AG04450 (cell line): Measurements from ENCODE around the gene GPR15. TPM values are rescaled to one million over a fixed set of nuclear protein-coding genes. Genes with fewer than 3 reads are reported as not detected.

Experiments
- CTCF ChIA-PET: fragments of 300-600, 350-600 bp; formaldehyde crosslinking; extraction: SDS; loops from one replicate; lab custom pipeline; 2022; ENCODE audit warnings: antibody characterized with exemption, inconsistent platforms; lab: Charles Lee
- POLR2A ChIA-PET: fragments of 350-600 bp; formaldehyde crosslinking; extraction: SDS; loops from one replicate; lab custom pipeline; 2021; ENCODE audit warnings: antibody characterized with exemption, inconsistent platforms; lab: Yijun Ruan, JAX
- DNase-seq: peaks from one replicate; pipeline ENCODE4 v3.0.0-alpha.2; 2011; ENCODE audit warnings: low read depth, low spot score
- H3K27ac ChIP-seq: one replicate; pipeline ENCODE4 v1.5.1; 2012; ENCODE audit warnings: low read depth, low read length, control low read depth
- H3K27me3 ChIP-seq: one replicate; pipeline ENCODE4 v1.6.0; 2012; ENCODE audit warnings: low read length; ENCODE audit not compliant: control insufficient read depth, insufficient read depth
- H3K4me3 ChIP-seq: 2 replicates; pipeline ENCODE4 v1.5.1; 2011; ENCODE audit warnings: mild to moderate bottlenecking, low read depth, low read length, control low read depth
- H3K9me3 ChIP-seq: 2 replicates; pipeline ENCODE4 v1.5.1; 2012; ENCODE audit warnings: low read length; ENCODE audit not compliant: control insufficient read depth, insufficient read depth
- polyA plus RNA-seq: library from polyadenylated mRNA; depleted of rRNA; stranded (reverse); fragments of >200 nt; gene quantifications from 2 replicates; pipeline ENCODE4 v1.2.3, GENCODE V29; 2011
- TF ChIP-seq, protein P1 (sequence below): IDR thresholded peaks from 2 replicates; pipeline ENCODE4 v1.5.1; 2011; ENCODE audit warnings: low read depth, low read length, control low read depth, inconsistent platforms

GPR15 gene
- polyA plus RNA-seq, 1 experiment: not detected

DNA sequence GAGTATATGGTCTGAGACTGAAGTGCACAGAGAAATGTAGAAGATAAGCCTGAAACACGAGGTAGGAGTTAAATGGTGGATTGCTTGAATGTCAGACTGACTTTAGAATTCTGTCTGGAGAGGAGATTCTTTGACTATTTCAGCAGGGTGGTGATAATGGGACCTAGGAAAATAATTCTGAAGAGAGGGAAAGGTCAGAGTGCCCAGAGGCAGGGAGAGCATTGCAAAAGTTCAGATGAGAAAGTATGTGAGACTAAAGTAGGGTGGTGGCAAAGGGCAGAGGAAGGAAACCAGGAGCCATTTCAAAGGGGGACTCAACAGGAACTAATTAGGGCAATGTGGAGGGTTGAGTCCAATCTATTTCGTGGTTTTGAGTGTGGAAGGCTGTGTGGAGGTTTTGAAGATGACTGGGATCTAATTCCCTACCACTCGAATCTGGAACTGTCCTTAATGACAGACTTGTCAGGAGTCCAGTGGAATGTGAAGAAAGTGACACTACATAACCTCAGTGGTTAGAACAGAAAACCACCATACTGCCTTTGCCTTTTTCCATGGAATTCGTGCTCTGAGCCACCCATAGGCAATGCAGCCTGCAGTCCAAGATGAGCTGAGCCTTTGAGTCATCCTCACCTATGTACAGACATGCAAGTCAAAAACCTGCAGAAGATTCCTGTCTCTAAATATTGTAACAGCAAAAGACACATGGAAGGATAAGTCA lies 45.6 kb downstream of the GPR15 start:
- ChIA-PET CTCF (interaction anchor here (0.9 kb wide), 1 partner anchor 11 kb away, joined by 3 read pairs; no protein-coding TSS in a partner anchor), POLR2A (no interaction called here)

DNA sequence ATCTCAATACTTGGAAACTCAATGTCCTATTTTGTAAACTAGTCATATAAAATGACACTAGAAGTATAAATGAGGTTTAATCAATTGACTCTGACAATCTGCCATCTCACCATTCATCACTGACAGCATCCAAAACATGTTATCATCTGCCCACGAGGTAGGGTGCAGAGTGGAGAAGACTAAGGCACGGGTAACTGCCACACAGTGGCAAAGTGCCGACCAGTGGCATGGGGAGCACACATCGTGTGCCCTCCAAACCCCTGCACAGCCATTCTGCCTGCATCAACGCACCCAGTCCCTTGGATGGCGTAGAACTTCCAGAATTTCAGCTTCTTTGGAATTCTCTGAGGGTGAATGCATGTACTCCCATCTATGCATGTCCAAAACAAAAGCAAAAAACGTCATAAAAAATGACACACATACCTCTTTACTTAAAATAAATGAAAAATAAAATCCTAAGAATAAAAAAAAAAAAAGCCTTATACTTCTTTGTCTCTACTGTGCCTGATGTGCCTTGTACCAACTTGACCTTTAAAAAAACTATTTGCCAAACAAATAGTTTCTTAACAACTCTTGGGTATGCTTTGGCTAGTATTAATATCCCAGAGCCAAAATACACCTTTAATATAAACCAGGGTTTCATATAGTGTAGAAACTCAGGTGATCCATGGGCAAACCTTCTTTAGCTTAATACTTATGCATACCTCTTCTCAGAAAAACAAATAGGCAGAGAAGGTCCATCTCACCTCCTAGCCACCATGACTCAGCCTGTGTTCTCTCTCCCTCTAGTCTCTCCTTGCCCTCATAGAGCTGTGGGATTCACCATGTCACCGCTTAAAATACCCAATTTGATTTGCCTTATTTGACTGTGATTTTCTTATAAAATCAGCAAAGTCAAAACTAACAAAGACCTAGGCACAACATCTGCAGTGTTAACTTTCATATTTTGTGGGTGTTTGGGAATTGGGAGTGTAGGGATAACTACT lies 48.9 kb downstream of the GPR15 start:
- Histone ChIP-seq H3K4me3 (no peak overlapping the region), H3K9me3 (no peaks in the 10 kb centered on the region), H3K27ac (no peak overlapping the region), H3K27me3 (no peaks in the 10 kb centered on the region)
- no peak for DNase-seq
- ChIA-PET POLR2A (no interaction called here), CTCF (interaction anchor here (0.7 kb wide), 1 partner anchor 9 kb away, joined by 3 read pairs; no protein-coding TSS in a partner anchor)
- TF ChIP-seq, protein P1, sequence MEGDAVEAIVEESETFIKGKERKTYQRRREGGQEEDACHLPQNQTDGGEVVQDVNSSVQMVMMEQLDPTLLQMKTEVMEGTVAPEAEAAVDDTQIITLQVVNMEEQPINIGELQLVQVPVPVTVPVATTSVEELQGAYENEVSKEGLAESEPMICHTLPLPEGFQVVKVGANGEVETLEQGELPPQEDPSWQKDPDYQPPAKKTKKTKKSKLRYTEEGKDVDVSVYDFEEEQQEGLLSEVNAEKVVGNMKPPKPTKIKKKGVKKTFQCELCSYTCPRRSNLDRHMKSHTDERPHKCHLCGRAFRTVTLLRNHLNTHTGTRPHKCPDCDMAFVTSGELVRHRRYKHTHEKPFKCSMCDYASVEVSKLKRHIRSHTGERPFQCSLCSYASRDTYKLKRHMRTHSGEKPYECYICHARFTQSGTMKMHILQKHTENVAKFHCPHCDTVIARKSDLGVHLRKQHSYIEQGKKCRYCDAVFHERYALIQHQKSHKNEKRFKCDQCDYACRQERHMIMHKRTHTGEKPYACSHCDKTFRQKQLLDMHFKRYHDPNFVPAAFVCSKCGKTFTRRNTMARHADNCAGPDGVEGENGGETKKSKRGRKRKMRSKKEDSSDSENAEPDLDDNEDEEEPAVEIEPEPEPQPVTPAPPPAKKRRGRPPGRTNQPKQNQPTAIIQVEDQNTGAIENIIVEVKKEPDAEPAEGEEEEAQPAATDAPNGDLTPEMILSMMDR: no peak

More for the DNA sequence above, 45.6 kb downstream of the GPR15 start:
- Histone ChIP-seq H3K9me3 (no peaks in the 10 kb centered on the region), H3K27me3 (no peaks in the 10 kb centered on the region), H3K4me3 (no peak overlapping the region), H3K27ac (no peak overlapping the region)
- no peak for DNase-seq
- TF ChIP-seq, protein P1: no peak

DNA sequence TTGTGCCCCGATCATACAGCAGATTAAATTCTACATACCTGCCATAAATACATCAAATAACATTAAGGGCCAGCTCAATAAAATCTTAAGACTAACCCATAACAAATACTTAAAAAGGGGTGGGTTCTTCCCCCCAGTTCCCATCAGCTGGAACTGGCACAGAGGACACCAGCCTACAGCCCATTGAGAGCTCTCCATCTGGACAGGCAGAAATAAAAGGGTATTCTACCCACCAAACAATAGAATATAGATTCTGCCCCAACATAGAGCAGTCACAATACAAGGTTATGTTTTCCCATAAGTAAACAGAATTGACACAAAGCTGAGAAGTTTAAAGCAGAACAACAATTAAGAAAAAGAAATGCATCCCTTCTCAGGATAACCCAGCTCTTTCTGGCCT lies 49.7 kb downstream of the GPR15 start:
- Histone ChIP-seq H3K27me3 (no peaks in the 10 kb centered on the region), H3K9me3 (no peaks in the 10 kb centered on the region), H3K27ac (no peak overlapping the region), H3K4me3 (no peak overlapping the region)
- no peak for DNase-seq
- CTCF ChIA-PET: interaction anchor here (0.7 kb wide), 1 partner anchor 9 kb away, joined by 3 read pairs; no protein-coding TSS in a partner anchor
- TF ChIP-seq, protein P1: no peak
- POLR2A ChIA-PET: no interaction called here

DNA sequence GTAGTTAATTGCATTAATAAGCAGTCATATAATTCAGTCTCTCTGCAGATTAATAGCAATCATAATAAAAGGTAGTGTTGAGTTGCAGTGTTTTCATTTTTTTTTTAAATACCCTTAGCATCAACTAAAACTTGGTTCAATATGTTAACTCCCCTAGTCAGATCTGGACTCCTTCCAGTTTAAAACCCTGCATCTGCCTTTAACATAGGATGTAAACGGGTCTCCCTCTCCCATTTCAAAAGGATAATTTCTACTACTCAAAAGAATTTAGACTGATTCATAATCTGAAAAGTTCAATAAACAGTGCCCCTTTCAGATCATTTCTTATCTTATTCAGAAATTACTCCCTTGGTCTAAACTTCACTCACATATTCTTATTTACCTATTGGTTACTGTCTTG lies 50.3 kb downstream of the GPR15 start:
- CTCF ChIA-PET: no interaction called here
- TF ChIP-seq, protein P1: no peak
- Histone ChIP-seq H3K27me3 (no peaks in the 10 kb centered on the region), H3K9me3 (no peaks in the 10 kb centered on the region), H3K27ac (no peak overlapping the region), H3K4me3 (no peak overlapping the region)
- no peak for DNase-seq
- POLR2A ChIA-PET: no interaction called here
